ENCODE data around the gene SNRK. TPM values are rescaled to one million over a fixed set of nuclear protein-coding genes. Genes with fewer than 3 reads are reported as not detected.

Gene SNRK
- total RNA-seq: 29.0 and 30.3 TPM in 2 replicates

GRCh38 chr3:43286115-43286840, at the start of gene SNRK:
Gene SNRK, plus strand, starts transcription at chr3:43286540. Its CDS starts 16,664 bp downstream, at chr3:43303204.
- intact Hi-C loops (cut with micrococcal nuclease): loop anchor here (2.0 to 10.0 kb wide), 8 partner anchors 41 to 691 kb away; partner anchors contain the start of genes ACKR2, ANO10, HIGD1A and POMGNT2
- DNase-seq: peak; percentile 98
- Mint-ChIP-seq H3K9me3 (no peaks in the 10 kb centered on the region), H3K27me3 (peaks cover 8% of the 10 kb centered on the region), H3K4me3 (peak within 1 kb of the TSS; percentile 95), H3K27ac (peak within 1 kb of the TSS; percentile 91), H3K4me1 (peaks cover 36% of the 10 kb centered on the region), H3K36me3 (ENCODE audit: low read depth) (peaks cover 21% of the 10 kb centered on the region)

GRCh38 chr3:43238801-43239200, 47.5 kb upstream of the SNRK start:
- no peak overlapping the region for H3K4me3 Mint-ChIP-seq
- H3K36me3 Mint-ChIP-seq (ENCODE audit: low read depth): no peaks in the 10 kb centered on the region
- peaks cover 4% of the 10 kb centered on the region for H3K27me3 Mint-ChIP-seq
- peaks cover 6% of the 10 kb centered on the region for H3K4me1 Mint-ChIP-seq
- no peak for DNase-seq
- H3K27ac Mint-ChIP-seq: no peak overlapping the region
- H3K9me3 Mint-ChIP-seq: peaks cover 20% of the 10 kb centered on the region
- intact Hi-C loops (cut with micrococcal nuclease): no loop called here

DNA sequence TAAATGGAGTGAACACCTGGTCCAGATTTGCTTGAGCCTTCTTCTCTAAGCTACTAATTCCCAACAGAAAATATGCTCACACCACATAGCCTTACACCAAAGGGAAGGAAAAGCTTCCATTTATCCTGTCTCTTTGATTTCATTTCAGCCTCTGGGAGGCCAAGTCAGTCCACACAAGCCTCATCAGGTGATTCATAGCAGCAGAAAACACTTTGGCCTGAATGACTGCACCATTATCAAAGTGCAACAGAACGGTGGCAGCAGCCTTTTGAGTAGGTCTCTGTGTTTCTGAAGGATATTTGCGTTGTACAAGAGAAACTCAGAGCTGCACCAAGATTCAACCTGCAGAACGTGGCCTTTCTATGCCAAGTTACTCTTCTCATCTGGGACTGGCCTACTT, 46.6 kb upstream of the SNRK start:
- intact Hi-C loops (cut with micrococcal nuclease): no loop called here
- no peak overlapping the region for H3K27ac Mint-ChIP-seq
- H3K36me3 Mint-ChIP-seq (ENCODE audit: low read depth): no peaks in the 10 kb centered on the region
- H3K27me3 Mint-ChIP-seq: peaks cover 4% of the 10 kb centered on the region
- H3K4me1 Mint-ChIP-seq: peaks cover 12% of the 10 kb centered on the region
- DNase-seq: no peak
- H3K9me3 Mint-ChIP-seq: peaks cover 20% of the 10 kb centered on the region
- no peak overlapping the region for H3K4me3 Mint-ChIP-seq

- peaks cover 4% of the 10 kb centered on the region for H3K9me3 Mint-ChIP-seq
- no peaks in the 10 kb centered on the region for H3K36me3 Mint-ChIP-seq (ENCODE audit: low read depth)
- H3K27me3 Mint-ChIP-seq: peaks cover under 1% of the 10 kb centered on the region
- peak overlapping the region; percentile 27 for H3K4me3 Mint-ChIP-seq
- peak; percentile 69 for DNase-seq
- intact Hi-C loops (cut with micrococcal nuclease): no loop called here
- H3K4me1 Mint-ChIP-seq: peaks cover 30% of the 10 kb centered on the region
- no peak overlapping the region for H3K27ac Mint-ChIP-seq
These were observed 42.5 kb upstream of the SNRK start for GRCh38 chr3:43243590-43244587.

GRCh38 chr3:43244694-43245093, 41.6 kb upstream of the SNRK start:
- peaks cover 2% of the 10 kb centered on the region for H3K27me3 Mint-ChIP-seq
- intact Hi-C loops (cut with micrococcal nuclease): no loop called here
- H3K27ac Mint-ChIP-seq: no peak overlapping the region
- no peak for DNase-seq
- no peaks in the 10 kb centered on the region for H3K36me3 Mint-ChIP-seq (ENCODE audit: low read depth)
- peaks cover 34% of the 10 kb centered on the region for H3K4me1 Mint-ChIP-seq
- peaks cover 5% of the 10 kb centered on the region for H3K9me3 Mint-ChIP-seq
- H3K4me3 Mint-ChIP-seq: no peak overlapping the region

DNA sequence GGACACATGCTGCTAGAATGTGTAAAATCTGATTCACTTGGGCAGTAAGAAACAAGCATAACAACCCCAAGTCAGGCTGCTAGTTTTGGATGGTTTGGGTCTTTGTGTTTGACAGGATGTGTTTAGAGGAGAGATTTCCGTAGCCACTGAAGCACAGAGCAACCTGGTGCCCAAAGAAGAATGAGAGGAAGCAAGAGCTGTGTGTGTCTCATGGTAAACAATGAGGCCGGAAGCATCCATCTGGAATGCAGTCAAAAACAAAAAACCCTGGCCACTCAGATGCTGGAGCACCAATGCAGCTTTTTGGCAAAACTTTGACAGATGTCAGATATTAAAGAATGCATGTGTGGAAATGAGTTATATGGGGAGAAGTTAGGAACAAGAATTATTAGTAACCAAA, 39.4 kb upstream of the SNRK start:
- intact Hi-C loops (cut with micrococcal nuclease): no loop called here
- Mint-ChIP-seq H3K27me3 (peaks cover 5% of the 10 kb centered on the region), H3K4me3 (peak overlapping the region; percentile 6), H3K9me3 (peaks cover 5% of the 10 kb centered on the region), H3K4me1 (peaks cover 32% of the 10 kb centered on the region), H3K27ac (peak overlapping the region; percentile 39), H3K36me3 (ENCODE audit: low read depth) (no peaks in the 10 kb centered on the region)
- DNase-seq: peak; percentile 73

- no peak overlapping the region for H3K4me3 Mint-ChIP-seq
- no peak overlapping the region for H3K27ac Mint-ChIP-seq
- H3K36me3 Mint-ChIP-seq (ENCODE audit: low read depth): no peaks in the 10 kb centered on the region
- no peak for DNase-seq
- intact Hi-C loops (cut with micrococcal nuclease): no loop called here
- H3K27me3 Mint-ChIP-seq: peaks cover 5% of the 10 kb centered on the region
- peaks cover 7% of the 10 kb centered on the region for H3K9me3 Mint-ChIP-seq
- peaks cover 32% of the 10 kb centered on the region for H3K4me1 Mint-ChIP-seq
These were observed 38.7 kb upstream of the SNRK start for GRCh38 chr3:43247561-43248184.

DNA sequence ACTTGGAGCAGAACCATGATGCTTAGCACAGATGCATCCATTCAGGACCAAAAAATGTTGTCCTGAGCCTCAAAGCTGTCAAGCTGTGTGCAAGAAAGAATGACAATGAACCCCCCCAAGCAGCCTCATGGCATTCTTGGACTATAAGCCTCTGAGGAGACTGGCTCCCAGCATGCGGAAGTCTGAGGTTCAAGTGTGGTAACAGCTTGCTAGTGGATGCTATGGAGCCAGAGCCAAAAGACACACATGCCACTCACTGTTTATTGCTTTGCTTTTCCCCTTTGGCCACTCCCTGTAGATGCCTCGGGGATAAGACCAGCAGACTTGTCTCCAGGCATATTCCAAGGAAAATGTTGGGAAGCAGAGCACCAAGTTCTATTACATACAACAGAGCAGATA, 38.2 kb upstream of the SNRK start:
- Mint-ChIP-seq H3K4me3 (no peak overlapping the region), H3K9me3 (peaks cover 10% of the 10 kb centered on the region)

GRCh38 chr3:43248973-43249372, 37.4 kb upstream of the SNRK start:
- Mint-ChIP-seq H3K27me3 (peaks cover 5% of the 10 kb centered on the region), H3K9me3 (peaks cover 10% of the 10 kb centered on the region), H3K4me3 (no peak overlapping the region), H3K4me1 (peaks cover 26% of the 10 kb centered on the region), H3K27ac (no peak overlapping the region), H3K36me3 (ENCODE audit: low read depth) (no peaks in the 10 kb centered on the region)
- no peak for DNase-seq
- intact Hi-C loops (cut with micrococcal nuclease): no loop called here

More for the DNA sequence above, 38.2 kb upstream of the SNRK start:
- no peaks in the 10 kb centered on the region for H3K36me3 Mint-ChIP-seq (ENCODE audit: low read depth)
- intact Hi-C loops (cut with micrococcal nuclease): no loop called here
- no peak overlapping the region for H3K27ac Mint-ChIP-seq
- peaks cover 5% of the 10 kb centered on the region for H3K27me3 Mint-ChIP-seq
- no peak for DNase-seq
- H3K4me1 Mint-ChIP-seq: peaks cover 32% of the 10 kb centered on the region

GRCh38 chr3:43249405-43249804, 36.9 kb upstream of the SNRK start:
- H3K27me3 Mint-ChIP-seq: peaks cover 5% of the 10 kb centered on the region
- no peak for DNase-seq
- H3K36me3 Mint-ChIP-seq (ENCODE audit: low read depth): no peaks in the 10 kb centered on the region
- intact Hi-C loops (cut with micrococcal nuclease): no loop called here
- H3K4me1 Mint-ChIP-seq: peaks cover 22% of the 10 kb centered on the region
- peaks cover 10% of the 10 kb centered on the region for H3K9me3 Mint-ChIP-seq
- no peak overlapping the region for H3K27ac Mint-ChIP-seq
- no peak overlapping the region for H3K4me3 Mint-ChIP-seq

- no peak overlapping the region for H3K4me3 Mint-ChIP-seq
- no peak for DNase-seq
- no peaks in the 10 kb centered on the region for H3K36me3 Mint-ChIP-seq (ENCODE audit: low read depth)
- no peak overlapping the region for H3K27ac Mint-ChIP-seq
- intact Hi-C loops (cut with micrococcal nuclease): no loop called here
- peaks cover 10% of the 10 kb centered on the region for H3K9me3 Mint-ChIP-seq
- peaks cover 5% of the 10 kb centered on the region for H3K27me3 Mint-ChIP-seq
- H3K4me1 Mint-ChIP-seq: peaks cover 8% of the 10 kb centered on the region
These were observed 33.0 kb upstream of the SNRK start for GRCh38 chr3:43253294-43253693.

- H3K4me3 Mint-ChIP-seq: no peak overlapping the region
- no peaks in the 10 kb centered on the region for H3K36me3 Mint-ChIP-seq (ENCODE audit: low read depth)
- peaks cover 7% of the 10 kb centered on the region for H3K4me1 Mint-ChIP-seq
- no peak for DNase-seq
- intact Hi-C loops (cut with micrococcal nuclease): no loop called here
- peaks cover 8% of the 10 kb centered on the region for H3K9me3 Mint-ChIP-seq
- H3K27ac Mint-ChIP-seq: no peak overlapping the region
- peaks cover 3% of the 10 kb centered on the region for H3K27me3 Mint-ChIP-seq
These were observed 32.2 kb upstream of the SNRK start for GRCh38 chr3:43254125-43254524.

DNA sequence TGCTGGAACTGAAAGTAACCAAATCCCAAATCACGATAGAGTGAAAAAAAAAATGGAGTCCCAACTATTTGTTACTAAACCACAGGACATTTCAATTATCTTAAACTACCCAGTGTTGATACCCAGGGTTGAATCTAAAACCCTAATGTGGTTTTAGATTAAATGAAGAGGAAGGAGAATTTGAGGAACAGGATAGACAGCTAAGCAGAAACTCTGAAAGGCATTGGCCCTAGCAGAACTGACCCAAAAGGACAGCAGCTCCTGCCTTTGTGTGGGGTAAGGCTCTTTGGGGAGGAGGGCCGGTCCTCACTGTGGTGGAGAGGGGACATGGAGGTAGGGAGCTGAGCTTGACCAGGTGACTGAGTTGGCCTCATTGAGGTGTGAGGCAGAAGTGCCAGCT, 30.7 kb upstream of the SNRK start:
- H3K4me1 Mint-ChIP-seq: peaks cover 5% of the 10 kb centered on the region
- H3K36me3 Mint-ChIP-seq (ENCODE audit: low read depth): no peaks in the 10 kb centered on the region
- DNase-seq: no peak
- no peak overlapping the region for H3K4me3 Mint-ChIP-seq
- peaks cover 5% of the 10 kb centered on the region for H3K9me3 Mint-ChIP-seq
- H3K27me3 Mint-ChIP-seq: peaks cover 3% of the 10 kb centered on the region
- intact Hi-C loops (cut with micrococcal nuclease): no loop called here
- no peak overlapping the region for H3K27ac Mint-ChIP-seq
